ENCODE results near the gene ROR1.

ROR1 gene

DNA sequence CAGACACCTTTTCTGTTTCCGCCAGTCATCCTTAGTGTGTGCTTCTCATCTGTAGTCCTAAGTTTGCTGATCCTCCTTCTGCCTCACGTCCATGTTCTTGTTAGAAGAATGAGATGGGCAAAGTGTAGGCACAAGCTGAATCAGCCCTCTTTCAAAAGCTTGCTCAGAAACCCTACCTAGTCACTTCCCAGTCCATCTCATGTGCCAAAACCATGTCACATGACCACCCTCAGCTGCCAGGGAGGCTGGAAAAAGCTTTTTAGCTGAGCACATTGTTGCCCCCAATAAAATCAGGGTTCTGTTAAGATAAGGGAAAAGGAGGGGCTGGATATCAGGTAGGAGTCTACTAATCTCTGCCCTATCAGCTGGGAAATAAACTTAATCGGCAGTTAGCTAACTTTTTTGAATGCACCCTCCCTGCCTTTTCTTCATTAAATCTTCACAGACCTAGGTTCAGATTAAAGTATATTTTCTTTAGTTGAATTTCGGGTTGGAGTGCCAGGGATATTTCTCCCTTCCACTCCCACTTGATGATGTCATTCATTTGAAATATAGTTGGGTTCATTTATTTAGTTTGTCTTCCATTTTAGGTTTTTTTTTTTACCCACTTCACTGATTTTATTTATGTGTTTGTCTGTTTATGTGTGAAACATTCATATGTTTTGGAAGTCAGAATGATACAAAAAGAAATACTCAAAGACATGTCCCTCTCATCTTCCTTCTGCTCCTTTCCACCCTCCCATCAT lies 129.2 kb downstream of the ROR1 start:
- H3K4me3 ChIP-seq (ENCODE audit: low read depth, low read length): no peak overlapping the region

DNA sequence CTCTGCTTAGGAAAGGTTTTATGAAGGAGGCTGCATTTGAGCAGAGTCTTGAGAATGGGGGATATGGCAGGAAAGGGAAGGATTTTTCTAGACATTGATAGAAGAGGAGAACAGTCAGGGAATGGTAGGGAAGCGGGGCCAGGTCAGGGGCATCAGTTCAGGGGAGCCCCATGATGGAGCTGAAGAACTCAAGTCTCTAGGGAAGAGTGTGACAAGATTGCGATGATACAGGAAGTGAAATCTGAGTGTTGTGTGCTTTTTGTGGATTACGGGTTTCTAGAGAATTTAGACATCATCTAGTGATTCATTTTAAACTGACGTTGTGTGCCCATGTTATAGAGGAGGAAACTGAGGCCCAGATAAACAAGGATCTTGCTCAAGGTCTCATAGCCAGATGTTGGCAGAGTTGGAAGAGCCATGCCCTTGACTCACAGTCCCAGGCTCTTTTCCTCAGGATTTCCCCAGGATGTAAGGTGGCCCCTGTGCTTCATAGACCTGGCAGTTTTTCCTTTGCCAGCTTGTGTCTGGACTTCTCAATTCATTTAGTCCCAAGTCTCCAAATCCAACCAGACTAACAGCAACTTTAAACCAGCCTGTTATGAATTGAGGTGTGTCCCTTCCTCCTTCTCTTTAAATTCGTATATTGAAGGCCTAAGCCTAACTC lies 130.3 kb downstream of the ROR1 start:
- no peak overlapping the region for H3K4me3 ChIP-seq (ENCODE audit: low read depth, low read length)

DNA sequence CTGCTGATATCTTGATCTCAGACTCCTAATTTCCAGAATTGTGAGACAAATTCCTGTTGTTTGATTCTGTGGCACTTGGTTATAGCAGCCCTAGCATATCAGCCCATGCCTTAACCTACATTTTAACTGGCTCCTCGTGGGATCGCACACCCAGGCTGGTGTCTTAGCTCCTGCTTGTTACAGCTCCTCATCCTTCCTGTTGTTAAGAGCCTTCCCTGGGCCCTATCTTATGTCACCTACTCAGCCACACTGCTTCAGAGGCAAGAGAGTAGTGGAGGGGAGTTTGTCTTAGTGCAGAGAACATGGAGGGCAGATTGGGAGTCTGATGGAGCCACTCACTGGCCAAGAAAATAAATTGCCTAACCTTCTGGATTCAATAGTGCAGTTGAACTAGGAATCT lies 131.0 kb downstream of the ROR1 start:
- no peak overlapping the region for H3K4me3 ChIP-seq (ENCODE audit: low read depth, low read length)

DNA sequence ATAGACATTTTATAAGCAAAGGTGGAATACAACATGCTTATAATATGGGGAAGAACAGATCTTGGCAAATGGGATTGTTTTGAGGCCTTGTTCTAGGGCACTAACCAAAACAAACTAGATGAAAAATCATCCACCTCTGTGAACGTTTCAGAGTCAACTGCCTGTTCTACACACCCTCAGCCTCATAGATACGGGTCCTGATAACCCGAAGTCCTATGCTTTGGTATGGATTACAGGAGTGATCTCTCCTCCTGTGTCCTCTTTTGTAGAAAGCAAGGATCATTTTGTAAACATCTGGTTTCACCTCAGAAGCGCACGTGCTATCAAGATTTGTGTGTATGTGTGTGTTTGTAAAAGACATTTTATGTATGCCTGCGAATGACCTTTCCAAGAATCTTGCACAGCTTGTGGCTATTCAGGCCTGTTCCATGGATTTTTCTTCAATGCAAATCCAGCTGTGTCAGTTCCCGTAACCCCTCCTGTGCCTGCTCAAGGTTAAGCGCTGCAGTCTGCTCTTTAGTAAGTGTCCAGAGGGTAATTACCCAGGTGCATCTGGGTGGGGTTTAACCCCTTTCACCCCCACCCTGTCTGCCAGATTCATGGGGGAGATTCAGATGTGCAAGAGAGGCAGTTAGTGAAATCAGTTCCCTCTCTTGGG lies 132.4 kb downstream of the ROR1 start:
- H3K4me3 ChIP-seq (ENCODE audit: low read depth, low read length): no peak overlapping the region

DNA sequence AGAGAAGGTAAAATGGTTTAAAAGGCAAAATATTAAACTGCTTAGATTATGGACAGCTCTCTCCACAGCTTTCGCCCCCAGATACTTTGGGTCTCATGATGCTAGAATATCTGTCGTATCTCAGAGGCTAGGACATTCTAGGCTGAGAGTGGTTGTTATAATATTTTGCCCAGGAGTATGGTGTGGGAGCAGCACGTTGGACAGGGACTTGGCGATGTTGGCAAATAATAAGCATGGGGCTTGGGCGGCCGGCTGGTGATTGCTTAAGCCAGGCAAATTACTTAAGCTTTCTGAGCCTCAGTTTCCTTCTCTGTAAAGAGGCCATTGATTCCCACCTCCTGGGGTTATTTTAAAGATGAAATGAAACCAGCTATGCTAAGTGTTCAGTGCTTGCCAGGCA lies 133.2 kb downstream of the ROR1 start:
- no peak overlapping the region for H3K4me3 ChIP-seq (ENCODE audit: low read depth, low read length)

DNA sequence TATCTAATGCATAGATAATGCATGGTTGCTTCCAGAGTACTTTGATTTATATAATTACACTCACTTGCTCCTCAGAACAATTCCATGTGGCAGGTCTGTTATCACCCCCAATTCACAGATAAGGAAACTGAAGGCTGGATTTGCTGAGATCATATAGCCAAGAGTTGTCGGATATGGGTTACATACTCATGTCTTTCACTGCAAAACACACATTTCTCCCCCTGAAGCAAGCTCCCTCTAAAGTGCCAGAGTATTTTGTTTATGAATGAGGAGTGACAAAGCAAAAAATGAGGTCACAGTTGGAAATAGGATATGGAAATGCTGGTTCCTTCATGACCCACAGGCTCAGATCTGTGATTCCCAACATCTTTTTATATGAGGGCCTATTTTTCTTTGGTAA lies 134.2 kb downstream of the ROR1 start:
- no peak overlapping the region for H3K4me3 ChIP-seq (ENCODE audit: low read depth, low read length)

DNA sequence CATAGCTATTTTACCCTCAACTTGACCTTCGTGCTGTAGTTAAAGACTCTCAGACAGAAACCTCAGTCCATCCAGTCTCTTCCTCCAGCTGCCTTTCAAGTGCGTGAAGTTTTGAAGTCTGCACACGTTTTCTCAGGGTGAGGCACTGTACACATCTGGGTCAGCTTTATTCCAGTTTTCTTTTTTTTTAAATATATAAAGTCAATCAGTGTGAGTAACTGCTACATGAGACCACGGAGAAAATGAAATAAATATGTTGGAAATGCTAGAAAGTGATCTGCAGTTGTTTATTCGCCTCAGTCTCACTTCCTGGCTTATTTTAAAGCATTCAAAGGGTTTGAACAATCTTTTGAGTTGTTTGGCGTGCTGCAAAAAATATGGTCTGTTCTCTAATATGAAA lies 135.7 kb downstream of the ROR1 start:
- H3K4me3 ChIP-seq (ENCODE audit: low read depth, low read length): no peak overlapping the region

DNA sequence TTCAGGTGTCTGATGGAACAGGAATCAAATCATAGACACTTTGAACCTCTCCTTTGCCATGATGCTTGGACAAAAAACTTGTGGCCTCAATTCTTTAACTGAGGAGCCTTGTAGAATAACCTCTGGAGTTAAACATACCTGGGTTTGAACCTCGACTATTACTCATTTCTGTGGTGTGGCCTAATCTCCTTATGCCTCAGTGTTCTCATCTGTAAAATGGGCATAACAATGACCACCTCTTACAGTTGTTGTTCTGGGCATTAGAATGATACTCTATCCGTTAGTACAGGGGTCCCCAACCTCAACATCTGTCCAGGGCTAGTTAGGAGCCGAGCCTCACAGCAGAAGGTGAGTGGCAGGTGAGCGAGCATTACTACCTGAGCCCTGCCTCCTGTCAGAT lies 137.2 kb downstream of the ROR1 start:
- no peak overlapping the region for H3K4me3 ChIP-seq (ENCODE audit: low read depth, low read length)

DNA sequence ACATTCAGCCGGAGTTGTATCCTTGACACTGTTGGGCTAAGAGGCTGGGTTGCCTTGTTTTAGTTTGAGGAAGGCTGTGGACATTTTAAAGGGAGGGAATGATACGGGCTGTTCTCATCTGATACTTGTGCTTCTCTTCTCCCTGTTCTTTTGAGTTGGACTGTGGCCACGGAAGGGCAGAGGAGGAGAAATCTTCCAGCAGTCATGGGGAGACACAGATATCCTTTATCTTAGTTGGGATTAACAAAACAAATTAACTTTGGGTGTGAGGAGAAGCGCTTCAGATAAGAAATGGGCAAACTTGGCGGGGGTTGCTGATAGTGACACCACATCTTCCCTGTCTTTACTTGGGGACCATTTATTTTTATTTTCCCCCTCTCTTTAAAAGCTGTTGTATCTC lies 138.8 kb downstream of the ROR1 start:
- no peak overlapping the region for H3K4me3 ChIP-seq (ENCODE audit: low read depth, low read length)

DNA sequence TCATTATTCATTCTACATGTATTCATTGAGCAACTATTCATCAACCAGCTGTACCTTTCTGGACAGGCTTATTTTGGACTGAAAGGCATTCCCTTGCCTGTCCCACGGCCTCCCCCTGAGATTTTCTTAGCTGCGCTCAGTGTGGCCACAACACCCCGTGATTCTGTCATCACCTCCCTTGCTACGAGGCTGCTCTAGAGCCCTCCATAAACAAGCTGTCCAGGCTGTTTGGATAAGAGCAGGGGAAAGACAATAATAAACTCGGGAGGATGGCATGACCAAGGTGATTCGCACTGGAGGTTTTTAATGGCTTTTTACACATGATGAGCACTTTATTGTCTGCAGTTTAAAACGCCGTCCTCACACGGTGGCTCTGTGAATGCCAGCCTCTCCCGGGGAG lies 139.7 kb downstream of the ROR1 start:
- no peak overlapping the region for H3K4me3 ChIP-seq (ENCODE audit: low read depth, low read length)

DNA sequence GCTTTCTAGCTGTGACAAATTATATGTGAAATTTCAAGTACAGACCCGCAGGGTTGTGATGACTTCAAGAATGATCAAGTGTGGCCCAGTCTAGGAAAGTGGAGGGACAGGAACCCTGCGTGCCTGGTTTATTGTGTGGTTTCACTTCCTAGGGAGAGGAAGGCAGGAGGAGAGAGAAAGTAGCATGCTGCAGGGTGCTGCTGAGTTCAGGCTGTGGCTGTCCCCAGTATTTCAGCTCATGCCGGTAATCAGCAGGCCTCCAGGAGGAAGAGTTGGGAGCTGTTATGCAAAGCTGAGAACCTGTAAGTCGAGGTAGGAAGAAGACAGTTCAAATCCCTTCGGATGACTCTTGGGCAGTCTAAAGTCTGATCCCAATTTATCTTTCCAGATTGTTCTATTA lies 140.4 kb downstream of the ROR1 start:
- no peak overlapping the region for H3K4me3 ChIP-seq (ENCODE audit: low read depth, low read length)

DNA sequence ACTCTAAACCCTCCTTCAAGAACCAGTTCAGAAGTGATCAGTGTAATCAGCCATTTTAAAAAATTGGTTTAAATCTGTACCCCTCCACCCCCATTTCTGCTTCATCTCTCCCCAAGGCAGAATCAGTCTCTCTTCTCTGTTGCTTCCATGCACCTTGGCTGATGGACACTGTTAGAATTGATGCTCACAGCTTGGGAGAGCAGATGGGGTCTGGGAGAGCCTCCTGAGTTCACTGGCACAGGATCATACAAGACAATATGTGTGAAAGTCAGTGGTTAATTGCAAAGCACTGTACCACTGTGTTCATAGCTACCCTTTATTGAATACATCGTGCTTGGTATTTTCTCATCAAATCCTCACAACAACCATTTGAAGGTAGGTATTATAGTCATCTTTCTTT lies 140.9 kb downstream of the ROR1 start:
- H3K4me3 ChIP-seq (ENCODE audit: low read depth, low read length): no peak overlapping the region

DNA sequence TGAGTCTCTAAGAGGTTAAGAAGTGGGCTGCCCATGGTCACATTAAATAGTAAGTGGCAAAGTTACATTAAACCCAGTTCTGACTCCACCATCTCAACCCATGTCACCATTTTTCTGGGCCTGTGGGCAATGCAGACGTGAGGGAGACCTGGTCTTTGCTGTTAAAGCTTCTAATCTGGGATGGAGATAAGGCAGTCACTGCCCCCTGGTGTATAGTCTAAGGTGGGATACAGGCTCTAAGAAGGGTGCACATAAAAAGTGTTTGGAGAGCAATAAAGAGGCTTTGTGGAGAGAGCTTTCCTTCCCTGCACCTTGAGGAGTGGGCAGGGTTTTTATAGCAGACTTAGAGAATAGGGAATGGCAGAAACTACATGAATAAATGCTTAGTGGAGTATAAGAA lies 141.3 kb downstream of the ROR1 start:
- H3K4me3 ChIP-seq (ENCODE audit: low read depth, low read length): no peak overlapping the region

DNA sequence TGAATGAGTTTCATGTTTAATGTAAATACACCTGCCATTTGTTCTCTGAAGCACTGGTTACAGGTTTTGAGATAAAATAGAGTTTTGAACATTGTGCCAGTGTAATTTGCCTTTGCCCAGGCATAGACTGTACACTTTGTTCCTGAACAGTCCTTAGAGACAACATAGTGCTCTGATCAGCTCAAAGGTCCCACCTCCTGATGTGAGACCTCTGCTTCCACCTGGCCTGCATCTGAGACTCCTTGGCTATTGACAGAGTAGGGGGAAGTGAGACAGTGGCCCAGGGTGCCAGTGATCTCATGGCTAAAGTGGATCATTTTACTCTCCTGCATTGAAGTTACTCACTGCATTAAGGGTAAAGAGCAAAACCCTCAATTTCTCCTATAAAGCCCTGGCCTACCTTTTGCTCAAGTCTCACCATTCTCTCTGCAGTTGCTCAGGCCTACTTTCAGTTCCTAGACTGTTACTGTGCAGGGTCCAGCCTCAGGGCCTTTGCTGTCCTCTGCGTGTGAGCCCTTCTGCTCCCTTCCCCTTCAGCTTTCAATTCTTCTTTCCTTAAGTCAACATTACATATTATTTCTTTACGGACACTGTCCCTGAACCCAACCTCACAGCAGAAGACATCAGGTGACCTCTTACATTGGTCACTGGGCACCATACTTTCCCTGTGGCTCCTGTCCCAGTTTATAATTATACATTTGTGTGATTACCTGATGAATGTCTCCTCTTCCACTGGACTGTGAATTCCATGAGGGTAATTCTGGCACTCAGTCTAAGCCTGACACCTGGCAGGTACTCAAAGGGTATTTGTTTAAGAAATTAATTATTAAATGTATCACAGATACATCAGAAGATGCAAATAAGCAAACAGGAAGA lies 142.9 kb downstream of the ROR1 start:
- no peak overlapping the region for H3K4me3 ChIP-seq (ENCODE audit: low read depth, low read length)

DNA sequence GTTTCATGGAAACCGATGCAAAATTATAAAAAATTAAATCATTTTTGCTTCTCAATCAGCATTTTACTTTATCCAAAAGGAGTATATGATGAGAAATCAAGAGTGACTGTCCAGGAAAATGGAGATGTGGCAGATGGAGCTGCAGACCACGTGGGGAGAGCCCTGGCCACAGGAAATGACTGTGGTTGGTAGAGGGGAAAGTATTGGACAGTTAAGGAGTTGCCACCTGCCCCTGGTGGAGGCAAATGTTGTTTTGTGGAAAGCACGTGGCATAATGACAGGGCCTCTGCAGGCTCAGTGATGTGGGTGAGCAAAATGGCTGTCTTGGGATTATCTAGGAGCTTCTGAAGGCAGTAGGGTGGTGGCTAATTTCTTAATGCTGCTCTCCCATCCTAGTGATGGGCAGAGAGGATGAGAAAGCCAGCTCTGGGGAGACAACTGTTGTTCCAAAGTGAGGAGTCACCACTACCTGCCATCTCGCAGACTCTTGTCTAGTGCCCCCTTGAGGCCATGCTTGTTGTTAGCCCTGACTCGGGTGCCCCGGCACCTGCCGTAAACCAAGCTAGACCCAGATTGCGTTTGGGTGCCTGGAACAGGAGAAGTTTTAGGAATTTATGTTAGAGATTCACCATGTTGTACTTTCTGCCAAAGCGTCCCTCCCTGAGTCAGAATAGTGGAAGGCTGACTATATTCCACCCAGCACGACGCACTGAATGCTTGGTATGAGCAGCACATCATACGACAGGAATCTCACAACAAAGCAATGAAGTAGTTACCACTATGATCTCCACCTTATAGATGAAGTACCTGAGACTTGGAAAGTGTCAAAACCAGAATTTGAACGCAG lies 144.0 kb downstream of the ROR1 start:
- no peak overlapping the region for H3K4me3 ChIP-seq (ENCODE audit: low read depth, low read length)

DNA sequence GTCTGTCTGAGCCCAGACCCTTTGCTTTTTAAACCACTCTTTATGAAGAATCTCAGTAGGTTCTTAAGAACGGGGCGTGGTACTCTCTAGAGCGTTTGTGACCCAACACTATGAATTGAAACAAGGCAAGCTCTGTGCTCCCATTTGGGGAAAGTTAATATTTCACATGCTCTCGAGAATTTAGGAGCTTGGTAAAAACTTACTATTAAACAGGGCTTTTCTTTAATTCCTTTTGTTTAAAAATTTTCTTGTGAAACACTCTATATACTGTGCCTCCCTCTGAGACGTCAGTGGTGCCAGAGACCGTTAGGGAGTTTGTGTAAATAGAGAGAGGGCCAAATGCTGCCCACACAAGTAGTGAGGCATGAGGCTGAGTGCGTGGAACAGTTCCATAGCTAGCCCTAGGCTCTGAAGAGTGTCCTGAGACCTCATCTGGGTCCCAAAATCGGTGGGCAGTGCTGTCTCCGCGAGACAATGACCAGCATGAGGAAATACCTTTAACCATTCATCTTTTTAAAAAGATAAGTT lies 144.7 kb downstream of the ROR1 start:
- H3K4me3 ChIP-seq (ENCODE audit: low read depth, low read length): no peak overlapping the region

DNA sequence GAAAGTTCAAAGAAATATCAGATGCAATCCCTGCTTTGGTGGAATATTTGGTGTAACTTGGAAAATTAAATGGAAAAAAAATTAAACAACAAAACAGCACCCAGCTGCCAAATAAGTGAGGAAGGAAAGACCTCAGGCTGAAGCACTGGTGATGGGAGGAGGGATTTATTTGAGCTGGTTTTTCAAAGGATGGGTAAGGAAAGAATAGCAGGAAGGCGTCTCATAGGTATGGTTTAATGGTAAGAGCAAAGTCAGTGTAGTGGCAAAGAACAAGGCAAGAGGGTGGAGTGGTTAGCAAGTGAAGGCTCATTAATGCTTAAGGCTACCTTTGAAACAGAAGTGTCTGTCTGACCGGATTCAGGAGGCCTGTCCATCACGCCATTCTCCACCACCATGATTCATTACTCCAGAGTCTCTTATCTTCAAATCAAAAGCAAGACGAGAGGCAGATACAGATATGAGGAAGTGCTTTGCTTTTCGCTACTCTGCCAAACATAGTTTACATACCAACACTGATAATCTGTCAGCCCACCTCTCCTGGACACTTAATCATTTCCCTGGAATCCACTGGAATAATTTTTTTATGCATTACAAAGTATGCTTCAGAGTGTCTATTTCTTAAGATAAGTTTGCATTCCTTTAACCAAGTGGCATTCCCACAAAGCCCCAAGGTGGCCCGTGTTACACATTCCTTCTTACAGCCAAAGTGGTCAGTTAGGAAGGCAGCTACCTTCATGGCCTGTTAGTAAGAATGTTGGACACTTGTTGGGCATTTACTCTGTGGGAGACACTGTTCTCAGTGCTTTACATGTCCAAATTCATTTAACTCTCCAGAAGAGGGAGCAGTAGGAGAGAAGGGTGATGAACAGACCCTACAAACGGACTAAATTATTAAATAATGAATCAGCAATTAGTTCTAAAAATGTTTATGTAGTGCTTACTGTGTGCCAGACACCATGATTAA lies 146.6 kb downstream of the ROR1 start:
- H3K4me3 ChIP-seq (ENCODE audit: low read depth, low read length): no peak overlapping the region

DNA sequence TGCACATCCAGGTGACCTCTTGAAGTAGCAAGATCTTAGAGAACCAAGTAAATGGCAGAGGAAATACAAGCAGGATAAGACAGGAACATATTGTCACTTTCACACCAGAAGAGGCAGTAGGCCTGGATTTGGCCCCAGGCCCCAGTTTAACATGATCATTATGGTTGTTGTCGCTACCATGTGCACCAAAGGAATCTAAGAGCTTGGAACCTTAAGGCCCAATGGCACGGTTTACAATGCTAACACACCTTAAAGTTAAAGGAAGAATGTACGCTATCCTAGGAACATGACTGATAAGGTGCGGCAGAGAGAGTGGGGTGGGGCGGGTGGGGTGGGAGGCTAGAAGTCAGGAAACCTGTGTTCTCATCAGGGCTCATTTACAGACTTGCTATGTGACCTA lies 147.5 kb downstream of the ROR1 start:
- H3K4me3 ChIP-seq (ENCODE audit: low read depth, low read length): no peak overlapping the region

DNA sequence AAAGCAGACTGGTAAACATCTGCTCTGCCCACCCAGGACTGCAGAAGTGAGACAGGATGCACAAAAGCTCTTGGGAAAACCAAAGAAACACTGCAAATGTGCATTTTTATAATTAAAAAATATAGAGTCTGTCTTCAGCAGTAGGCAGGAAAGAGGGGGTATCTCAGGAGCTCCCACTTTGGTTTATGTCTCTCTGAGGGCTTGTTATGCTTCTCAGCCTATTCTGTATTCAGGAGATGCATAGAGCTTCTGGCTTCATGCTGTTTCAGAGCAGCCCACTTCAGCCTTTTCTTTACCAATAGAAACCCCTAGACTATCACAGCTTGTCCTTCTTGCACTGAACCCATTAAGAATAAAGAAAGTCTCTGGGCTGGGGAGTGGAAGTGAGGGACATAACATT lies 148.0 kb downstream of the ROR1 start:
- H3K4me3 ChIP-seq (ENCODE audit: low read depth, low read length): no peak overlapping the region
